Transverse colon (tissue), 4 donors: ENCODE measurements around the gene CFAP46. TPM values are rescaled to one million over a fixed set of nuclear protein-coding genes. Genes with fewer than 3 reads are reported as not detected.

Experiments used
- DNase-seq: peaks from one replicate; pipeline ENCODE4 v3.0.0-alpha.2; 2019
- H3K27ac ChIP-seq, 4 donors: fragments of 200-600 bp; sonication (generic); 2 replicates each; pipeline ENCODE4 v1.5.1; 2016 to 2018; ENCODE audit warnings: inconsistent platforms in 4 of 4
- H3K27me3 ChIP-seq: fragments of 200-600 bp; sonication (generic); 2 replicates; pipeline ENCODE4 v1.5.1; 2017; ENCODE audit warnings: inconsistent platforms
- H3K36me3 ChIP-seq, 4 donors: fragments of 200-600 bp; sonication (generic); 2 replicates each; pipeline ENCODE4 v1.5.1; 2017 to 2019; ENCODE audit warnings: inconsistent platforms in 4 of 4
- H3K4me1 ChIP-seq, 4 donors: fragments of 200-600 bp; sonication (generic); 2 replicates each; pipeline ENCODE4 v1.5.1; 2017 to 2020; ENCODE audit warnings: inconsistent platforms in 4 of 4
- H3K4me3 ChIP-seq, 4 donors: fragments of 200-600 bp; sonication (generic); 1 replicate in 1 of 4; 2 replicates in 3 of 4; pipeline versions ENCODE4 v1.5.1 to v1.6.1; 2017 to 2019; ENCODE audit warnings: inconsistent platforms in 4 of 4
- H3K9me3 ChIP-seq, 2 donors: fragments of 200-600 bp; sonication (generic); 2 replicates each; pipeline ENCODE4 v1.5.1; 2017 to 2019; ENCODE audit warnings: inconsistent platforms in 2 of 2
- EP300 ChIP-seq: sonication (generic); formaldehyde crosslinking; IDR thresholded peaks from one replicate; pipeline ENCODE4 v1.6.1; 2017; ENCODE audit warnings: antibody characterized with exemption, low read depth
- POLR2A ChIP-seq: fragments of 450-650 bp; IDR thresholded peaks from one replicate; pipeline ENCODE4 v1.6.1; 2016; ENCODE audit warnings: antibody characterized with exemption, mild to moderate bottlenecking, moderate library complexity
- POLR2AphosphoS5 ChIP-seq, 3 donors: sonication (generic); formaldehyde crosslinking; IDR thresholded peaks; one replicate each; pipeline ENCODE4 v1.6.1; 2016; ENCODE audit warnings: antibody characterized with exemption in 3 of 3
- WGBS, 2 donors: methylation state at CpG; one replicate each; pipeline ENCODE4 v1.1.5; 2018; ENCODE audit warnings: low coverage in 1 of 2; 5-methylcytosine and 5-hydroxymethylcytosine counted together
- in situ Hi-C, 4 donors: fragments of 200-750 bp; cut with MboI; loops; one replicate each; pipeline versions ENCODE4 v1.15.0 to v1.15.1; 2017; ENCODE audit warnings: low sequenced_read_pairs in 3 of 4, low pct_ligation_motif_present in 1 of 4, low pct_unique_long_range_greater_than_20kb in 1 of 4
- intact Hi-C: fragments of 100-400 bp; cut with DNase I; formaldehyde crosslinking; loops from one replicate; pipeline ENCODE4 v1.15.1; 2023; ENCODE audit warnings: low total_unique reads
- total RNA-seq, 4 donors: library from RNA; depleted of rRNA; stranded (reverse); fragments of >200 nt; gene quantifications; one replicate each; pipeline ENCODE4 v1.1.0, GENCODE V29; 2016
- TF ChIP-seq, protein P1 (sequence below), 5 experiments: fragments of 200-600 bp in 3 of 5; fragments of 450-650 bp in 2 of 5; sonication (generic) in 3 of 5; IDR thresholded peaks; 1 replicate in 2 of 5; 2 replicates in 3 of 5; pipeline ENCODE4 v1.5.1; 2016 to 2017; ENCODE audit warnings: antibody characterized with exemption in 5 of 5, inconsistent platforms in 3 of 5, mild to moderate bottlenecking in 2 of 5, moderate library complexity in 1 of 5

Gene CFAP46
- total RNA-seq, 4 donors from 2014 or later = not detected

DNA sequence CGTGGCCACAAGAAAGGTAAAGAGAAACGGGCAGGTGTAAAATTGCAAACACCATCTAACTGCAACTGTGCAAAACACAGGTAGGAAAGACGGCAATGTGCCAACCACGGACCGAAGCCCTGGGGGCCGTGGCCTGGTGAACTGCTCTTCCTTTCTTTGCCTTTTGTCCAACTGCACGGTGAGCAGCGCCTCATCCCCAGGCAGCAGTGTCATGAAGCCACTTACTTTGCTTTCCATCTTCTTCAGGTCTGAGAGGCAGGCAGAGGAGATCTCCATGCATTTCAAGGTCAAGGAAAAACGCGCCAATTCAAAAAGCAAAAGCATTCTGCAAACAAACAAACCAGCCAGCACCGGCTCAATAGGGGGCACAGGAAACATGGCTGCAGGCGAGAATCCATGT lies 12.9 kb downstream of the CFAP46 start:
- no peak overlapping the region for H3K4me3 ChIP-seq
- WGBS, 2 donors = 77 to 78% methylated on average over 6 to 12 of the region's 12 CpGs
- in situ Hi-C loops = loop anchor here in 2 of 4 donors (25.0 kb wide), 1 partner anchor 183 kb away; no protein-coding TSS in a partner anchor
- intact Hi-C loops = no loop called here
- H3K27ac ChIP-seq = no peak overlapping the region
- DNase-seq = no peak
- no peaks in the 10 kb centered on the region for H3K4me1 ChIP-seq
- H3K36me3 ChIP-seq = no peaks in the 10 kb centered on the region
- TF ChIP-seq POLR2A (no peak), POLR2AphosphoS5 (IDR thresholded peaks at IDR 0.05) (no peak), EP300 (no peak)
- TF ChIP-seq, protein P1, sequence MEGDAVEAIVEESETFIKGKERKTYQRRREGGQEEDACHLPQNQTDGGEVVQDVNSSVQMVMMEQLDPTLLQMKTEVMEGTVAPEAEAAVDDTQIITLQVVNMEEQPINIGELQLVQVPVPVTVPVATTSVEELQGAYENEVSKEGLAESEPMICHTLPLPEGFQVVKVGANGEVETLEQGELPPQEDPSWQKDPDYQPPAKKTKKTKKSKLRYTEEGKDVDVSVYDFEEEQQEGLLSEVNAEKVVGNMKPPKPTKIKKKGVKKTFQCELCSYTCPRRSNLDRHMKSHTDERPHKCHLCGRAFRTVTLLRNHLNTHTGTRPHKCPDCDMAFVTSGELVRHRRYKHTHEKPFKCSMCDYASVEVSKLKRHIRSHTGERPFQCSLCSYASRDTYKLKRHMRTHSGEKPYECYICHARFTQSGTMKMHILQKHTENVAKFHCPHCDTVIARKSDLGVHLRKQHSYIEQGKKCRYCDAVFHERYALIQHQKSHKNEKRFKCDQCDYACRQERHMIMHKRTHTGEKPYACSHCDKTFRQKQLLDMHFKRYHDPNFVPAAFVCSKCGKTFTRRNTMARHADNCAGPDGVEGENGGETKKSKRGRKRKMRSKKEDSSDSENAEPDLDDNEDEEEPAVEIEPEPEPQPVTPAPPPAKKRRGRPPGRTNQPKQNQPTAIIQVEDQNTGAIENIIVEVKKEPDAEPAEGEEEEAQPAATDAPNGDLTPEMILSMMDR (IDR thresholded peaks at IDR 0.05) = no peak
- no peaks in the 10 kb centered on the region for H3K27me3 ChIP-seq
- no peaks in the 10 kb centered on the region for H3K9me3 ChIP-seq

DNA sequence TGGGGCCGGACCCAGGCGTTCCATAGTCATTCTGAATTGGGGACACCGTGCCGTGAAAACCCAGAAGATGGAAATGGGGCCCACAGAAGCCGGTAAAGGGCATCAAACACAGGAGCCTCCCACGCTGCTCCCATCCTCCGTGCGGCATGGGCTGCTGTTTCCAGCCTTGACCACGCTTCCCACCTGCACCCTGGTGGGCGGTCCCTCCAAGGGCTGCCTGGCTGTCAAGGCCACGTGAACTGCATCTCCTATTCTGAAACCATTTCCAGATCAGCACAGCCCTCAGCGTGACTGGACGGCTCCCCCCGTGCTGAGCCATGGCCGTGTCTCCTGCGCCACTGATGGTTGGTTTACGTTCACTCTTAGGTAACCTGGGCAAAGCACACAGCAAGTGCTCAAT lies 14.1 kb downstream of the CFAP46 start:
- H3K9me3 ChIP-seq = no peaks in the 10 kb centered on the region
- intact Hi-C loops = no loop called here
- in situ Hi-C loops = loop anchor here in 2 of 4 donors (25.0 kb wide), 1 partner anchor 184 kb away; no protein-coding TSS in a partner anchor
- TF ChIP-seq POLR2AphosphoS5 (IDR thresholded peaks at IDR 0.05) = no peak
- H3K36me3 ChIP-seq = no peaks in the 10 kb centered on the region
- H3K4me1 ChIP-seq = no peaks in the 10 kb centered on the region
- H3K27me3 ChIP-seq = no peaks in the 10 kb centered on the region
- H3K27ac ChIP-seq = no peak overlapping the region
- DNase-seq = no peak
- no peak overlapping the region for H3K4me3 ChIP-seq
- WGBS, 2 donors = 88 to 90% methylated on average over 2 to 17 of the region's 17 CpGs

DNA sequence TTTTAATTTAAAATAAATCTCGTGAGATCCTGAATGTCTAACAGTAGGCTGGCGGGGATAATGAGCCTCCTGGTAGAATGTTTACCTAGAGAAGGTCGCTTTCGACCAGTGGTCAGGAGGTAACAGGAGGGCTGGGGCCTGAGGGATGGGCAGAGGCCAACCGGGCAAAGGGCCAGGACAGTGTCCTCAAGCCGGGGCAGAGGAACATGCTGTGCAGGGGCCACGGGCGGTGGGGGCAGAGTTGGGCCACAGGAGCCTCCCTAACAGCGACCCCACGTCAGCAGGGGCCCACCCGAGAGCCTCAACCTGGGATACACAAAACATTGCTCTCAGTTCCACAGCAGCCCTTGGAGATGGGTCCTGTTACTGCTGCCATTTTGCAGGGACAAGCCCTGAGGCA lies 14.5 kb downstream of the CFAP46 start:
- no peaks in the 10 kb centered on the region for H3K9me3 ChIP-seq
- H3K27ac ChIP-seq = no peak overlapping the region
- no peak overlapping the region for H3K4me3 ChIP-seq
- no peaks in the 10 kb centered on the region for H3K36me3 ChIP-seq
- no peak for DNase-seq
- TF ChIP-seq EP300 (no peak), POLR2AphosphoS5 (IDR thresholded peaks at IDR 0.05) (no peak), POLR2A (no peak)
- TF ChIP-seq, protein P1 (IDR thresholded peaks at IDR 0.05) = no peak
- no peaks in the 10 kb centered on the region for H3K27me3 ChIP-seq
- 69 to 79% methylated on average over 8 to 11 of the region's 11 CpGs for WGBS, 2 donors
- no peaks in the 10 kb centered on the region for H3K4me1 ChIP-seq
- intact Hi-C loops (no loop called here), in situ Hi-C loops (loop anchor here in 2 of 4 donors (25.0 kb wide), 1 partner anchor 184 kb away; no protein-coding TSS in a partner anchor)

GRCh38 chr10:132926777-132927650 lies 15.4 kb downstream of the CFAP46 start:
- no peak overlapping the region for H3K4me3 ChIP-seq
- no peaks in the 10 kb centered on the region for H3K36me3 ChIP-seq
- in situ Hi-C loops (loop anchor here in 2 of 4 donors (25.0 kb wide), 1 partner anchor 185 kb away; no protein-coding TSS in a partner anchor), intact Hi-C loops (no loop called here)
- no peaks in the 10 kb centered on the region for H3K9me3 ChIP-seq
- H3K27me3 ChIP-seq = no peaks in the 10 kb centered on the region
- H3K4me1 ChIP-seq = no peaks in the 10 kb centered on the region
- 87% methylated on average over 51 of the region's 52 CpGs; no CpG with 5 or more reads in 1 of the 2 donors for WGBS, 2 donors
- TF ChIP-seq POLR2AphosphoS5 (IDR thresholded peaks at IDR 0.05) (no peak), EP300 (no peak), POLR2A (no peak)
- TF ChIP-seq, protein P1 (IDR thresholded peaks at IDR 0.05) = no peak
- DNase-seq = no peak
- H3K27ac ChIP-seq = no peak overlapping the region
